ENCODE data around the gene NOP53.
"Not testable (repeated sequence)": the region's sequence is repeated elsewhere in the genome, so short reads cannot be mapped to it uniquely, and the experiment has no call there.

NOP53 gene

GRCh38 chr19:47754206-47755064 lies 9.1 kb downstream of the NOP53 start:
- DNase-seq (ENCODE audit: low spot score) = no peak

DNA sequence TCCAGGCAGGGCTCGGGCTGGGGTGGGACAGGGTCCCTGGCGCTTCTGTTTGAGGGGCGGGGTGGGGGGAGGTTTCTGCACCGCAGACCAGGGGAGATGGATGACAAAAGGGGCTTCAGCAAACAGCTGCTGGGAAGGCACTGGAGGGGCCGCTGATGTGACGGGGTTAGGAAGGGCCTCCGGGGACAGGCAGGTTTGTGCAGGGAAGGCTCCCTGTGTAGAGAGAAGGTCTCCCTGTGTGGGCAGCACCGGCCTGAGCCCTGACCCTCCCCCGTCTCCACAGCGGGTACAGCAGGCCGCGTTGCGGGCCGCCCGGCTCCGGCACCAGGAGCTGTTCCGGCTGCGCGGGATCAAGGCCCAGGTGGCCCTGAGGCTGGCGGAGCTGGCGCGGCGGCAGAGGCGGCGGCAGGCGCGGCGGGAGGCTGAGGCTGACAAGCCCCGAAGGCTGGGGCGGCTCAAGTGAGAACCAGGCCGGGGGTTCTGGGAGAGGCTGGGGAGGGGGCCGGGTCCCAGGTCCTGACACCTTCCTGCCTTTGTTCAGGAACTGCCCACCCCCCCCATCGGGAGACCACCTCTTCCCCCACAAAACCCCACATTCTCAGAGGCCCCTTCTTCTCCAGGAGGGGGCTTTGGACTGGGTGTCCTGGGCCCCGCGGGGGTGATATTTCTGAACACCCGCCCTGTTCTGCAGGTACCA lies 9.9 kb downstream of the NOP53 start:
- DNase-seq (ENCODE audit: low spot score) = no peak

- no peak for DNase-seq (ENCODE audit: low spot score)
Measured at GRCh38 chr19:47755762-47756626, 10.6 kb downstream of the NOP53 start.

DNA sequence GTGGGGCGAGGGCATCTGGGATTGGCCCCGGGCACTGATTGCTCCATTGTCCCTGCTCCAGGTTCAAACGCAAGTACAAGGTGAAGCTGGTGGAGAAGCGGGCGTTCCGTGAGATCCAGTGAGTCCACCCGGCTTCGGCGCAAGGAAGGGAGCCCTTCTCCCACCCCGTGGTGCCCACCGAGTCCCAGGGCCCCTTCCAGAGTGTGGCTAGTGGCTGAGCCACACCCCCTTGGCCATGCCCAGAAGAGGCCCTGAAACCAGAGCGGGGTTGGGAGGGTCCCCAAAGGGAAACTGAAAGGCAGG lies 11.2 kb downstream of the NOP53 start:
- DNase-seq (ENCODE audit: low spot score) = no peak

GRCh38 chr19:47756953-47757608 lies 11.7 kb downstream of the NOP53 start:
- DNase-seq (ENCODE audit: low spot score) = no peak

DNA sequence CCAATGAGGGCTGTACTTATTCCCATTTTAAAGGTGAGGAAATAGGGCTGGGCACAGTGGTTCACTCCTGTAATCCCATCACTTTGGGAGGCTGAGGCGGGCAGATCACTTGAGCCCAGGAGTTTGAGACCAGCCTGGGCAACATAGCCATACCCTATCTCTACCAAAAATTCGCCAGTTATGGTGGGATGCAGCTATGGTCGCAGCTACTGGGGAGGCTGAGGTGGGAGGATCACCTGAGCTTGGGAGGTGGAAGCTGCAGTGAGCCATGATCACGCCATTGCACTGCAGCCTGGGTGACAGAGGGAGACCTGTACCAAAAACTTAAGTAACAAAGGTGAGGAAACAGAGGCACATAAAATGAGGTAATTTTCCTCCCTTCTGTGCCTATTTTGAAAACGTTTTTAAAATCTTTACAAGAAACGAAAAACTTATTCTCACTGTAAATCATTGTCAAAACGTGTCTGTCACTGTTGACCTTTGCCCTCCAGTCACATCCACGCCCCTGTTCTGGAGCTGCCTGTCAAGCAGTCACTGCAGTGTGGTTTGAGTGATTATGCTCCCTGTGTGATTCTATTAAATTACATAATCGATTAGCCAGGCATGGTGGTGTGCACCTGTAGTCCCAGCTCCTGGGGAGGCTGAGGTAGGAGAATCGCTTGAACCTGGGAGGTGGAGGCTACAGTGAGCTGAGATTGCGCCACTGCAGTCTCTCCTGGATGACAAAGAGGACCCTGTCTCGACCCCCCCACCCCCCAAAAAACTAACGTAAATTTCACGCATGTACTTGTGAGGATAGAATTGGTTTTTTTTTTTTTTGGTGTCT lies 12.5 kb downstream of the NOP53 start:
- DNase-seq (ENCODE audit: low spot score) = no peak

DNA sequence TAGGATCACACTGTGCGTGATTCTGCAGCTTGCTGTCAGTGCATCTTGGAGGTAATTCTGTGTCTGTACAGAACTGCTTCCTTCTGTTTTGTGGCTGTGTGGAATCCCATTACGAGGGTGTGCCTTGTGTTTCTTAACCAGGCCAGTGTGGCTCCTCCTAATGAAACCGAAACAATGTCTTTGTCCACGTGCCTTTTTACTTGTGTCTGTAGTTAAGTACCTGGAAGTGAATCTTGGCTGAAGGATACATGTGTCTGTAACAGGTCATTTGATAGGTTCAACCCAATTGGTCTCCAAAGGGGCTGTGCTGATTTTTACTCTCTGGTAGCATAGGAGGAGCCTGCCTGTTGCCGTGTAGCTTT lies 13.1 kb downstream of the NOP53 start:
- no peak for DNase-seq (ENCODE audit: low spot score)

- no peak for DNase-seq (ENCODE audit: low spot score)
Measured at GRCh38 chr19:47760632-47760999, 15.3 kb downstream of the NOP53 start.

DNA sequence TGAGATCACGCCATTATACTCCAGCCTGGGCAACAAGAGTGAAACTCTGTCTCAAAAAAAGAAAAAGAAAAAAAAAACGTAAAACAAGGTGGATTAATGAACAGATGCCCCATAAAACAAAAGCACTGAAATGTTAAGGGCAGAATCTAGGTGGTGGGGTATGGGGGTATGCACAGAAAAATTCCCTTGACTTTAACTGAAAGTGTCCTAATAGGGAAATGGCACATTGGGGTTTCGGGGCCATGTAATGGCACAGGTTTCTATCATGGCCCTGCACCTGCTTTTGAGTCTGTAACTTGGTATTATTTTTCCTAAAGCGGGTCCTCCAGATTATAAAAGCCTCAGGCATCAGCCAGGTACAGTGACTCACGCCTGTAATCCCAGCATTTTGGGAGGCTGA lies 16.2 kb downstream of the NOP53 start:
- DNase-seq (ENCODE audit: low spot score) = no peak

- no peak for DNase-seq (ENCODE audit: low spot score)
Measured at GRCh38 chr19:47762151-47762550, 16.8 kb downstream of the NOP53 start.

GRCh38 chr19:47762615-47763308 lies 17.4 kb downstream of the NOP53 start:
- DNase-seq (ENCODE audit: low spot score) = no peak

GRCh38 chr19:47764705-47765104 lies 19.4 kb downstream of the NOP53 start:
- DNase-seq (ENCODE audit: low spot score) = not testable (repeated sequence)

GRCh38 chr19:47765523-47766358 lies 20.4 kb downstream of the NOP53 start:
- peak; percentile 76 for DNase-seq (ENCODE audit: low spot score)

- no peak for DNase-seq (ENCODE audit: low spot score)
Measured at GRCh38 chr19:47766359-47766620, 20.9 kb downstream of the NOP53 start.

GRCh38 chr19:47766670-47767069 lies 21.3 kb downstream of the NOP53 start:
- DNase-seq (ENCODE audit: low spot score) = no peak

DNA sequence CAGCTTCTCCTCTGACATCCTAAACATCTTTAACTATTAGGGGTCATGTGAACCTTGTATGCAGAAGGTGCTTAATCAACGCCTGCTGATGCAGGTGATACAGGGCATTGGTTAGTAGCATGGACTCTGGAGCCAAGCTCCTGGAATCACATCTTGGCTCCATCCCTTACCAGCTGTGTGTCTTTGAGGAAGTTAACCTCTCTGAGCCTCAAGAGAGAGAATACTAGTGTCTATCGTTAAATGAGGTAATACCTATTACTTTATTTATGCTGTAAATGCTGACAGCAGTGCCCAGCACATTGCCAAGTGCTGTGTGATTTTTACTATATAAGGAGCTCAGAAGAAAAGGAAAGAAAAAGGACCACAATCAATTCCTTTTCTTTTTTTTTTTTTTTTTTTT lies 22.0 kb downstream of the NOP53 start:
- no peak for DNase-seq (ENCODE audit: low spot score)

DNA sequence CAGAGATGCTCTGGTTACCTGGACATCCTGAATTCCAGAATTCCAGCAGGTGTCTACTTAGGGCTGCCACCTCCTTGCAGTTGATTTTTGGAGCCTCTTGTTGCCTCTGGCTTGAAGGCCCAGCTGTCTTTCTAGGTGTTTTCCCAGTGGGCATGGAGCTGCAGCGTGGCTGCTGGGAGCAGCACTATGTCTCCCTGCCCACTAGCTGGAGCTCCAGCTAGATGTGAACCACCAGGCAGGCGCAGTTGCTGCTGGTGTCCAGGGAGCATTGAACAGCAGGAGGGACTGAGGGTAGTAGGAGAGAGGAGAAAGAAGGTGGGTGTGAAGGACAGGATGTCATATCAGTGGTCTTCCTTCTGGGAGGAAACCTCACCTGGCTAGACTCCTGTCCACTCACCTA lies 23.3 kb downstream of the NOP53 start:
- no peak for DNase-seq (ENCODE audit: low spot score)

DNA sequence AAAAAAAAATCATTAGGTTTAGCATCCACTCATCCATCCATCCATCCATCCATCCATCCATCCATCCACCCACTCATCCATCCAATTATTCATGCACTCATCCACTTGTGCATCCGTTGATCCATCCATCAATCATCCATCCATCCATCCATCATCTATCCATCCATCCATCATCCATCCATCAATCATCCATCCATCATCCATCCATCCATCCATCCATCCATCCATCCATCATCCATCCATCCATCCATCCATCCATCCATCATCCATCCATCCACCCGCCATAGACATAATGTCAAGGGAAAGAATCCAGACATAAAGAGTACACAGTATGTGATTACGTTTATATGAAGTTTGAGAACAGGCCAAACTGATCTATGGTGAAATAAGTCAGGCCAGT lies 24.2 kb downstream of the NOP53 start:
- no peak for DNase-seq (ENCODE audit: low spot score)

DNA sequence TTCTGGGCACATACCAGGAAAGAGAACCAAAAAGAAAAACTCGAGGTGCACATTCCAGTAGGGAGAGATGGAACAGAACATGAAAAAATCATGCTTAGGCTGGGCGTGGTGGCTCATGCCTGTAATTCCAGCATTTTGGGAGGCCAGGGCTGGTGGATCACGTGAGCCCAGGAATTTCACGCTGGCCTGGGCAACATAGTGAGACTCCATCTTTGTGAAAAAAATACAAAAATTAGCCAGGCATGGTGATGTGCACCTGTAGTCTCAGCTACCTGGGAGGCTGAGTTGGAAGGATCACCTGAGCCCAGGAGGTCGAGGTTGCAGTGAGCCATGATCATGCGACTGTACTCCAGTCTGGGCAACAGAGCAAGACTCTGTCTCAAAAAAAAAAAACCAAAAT lies 25.9 kb downstream of the NOP53 start:
- DNase-seq (ENCODE audit: low spot score) = not testable (repeated sequence)

GRCh38 chr19:47776568-47776967 lies 31.2 kb downstream of the NOP53 start:
- DNase-seq (ENCODE audit: low spot score) = no peak

Measured in Ammon's horn (tissue), 1 donor.